ENCODE measurements around the gene ZNF570. TPM values are rescaled to one million over a fixed set of nuclear protein-coding genes. Genes with fewer than 3 reads are reported as not detected.
A peak's percentile ranks its signal among the peaks of the same experiment; 100 is the strongest.

Gene ZNF570
- total and polyA plus RNA-seq, 2 of the 13 experiments (the other 11 are each of a cell fraction or from before 2014, with no cell fraction given) = 1.0 to 4.4 TPM

DNA sequence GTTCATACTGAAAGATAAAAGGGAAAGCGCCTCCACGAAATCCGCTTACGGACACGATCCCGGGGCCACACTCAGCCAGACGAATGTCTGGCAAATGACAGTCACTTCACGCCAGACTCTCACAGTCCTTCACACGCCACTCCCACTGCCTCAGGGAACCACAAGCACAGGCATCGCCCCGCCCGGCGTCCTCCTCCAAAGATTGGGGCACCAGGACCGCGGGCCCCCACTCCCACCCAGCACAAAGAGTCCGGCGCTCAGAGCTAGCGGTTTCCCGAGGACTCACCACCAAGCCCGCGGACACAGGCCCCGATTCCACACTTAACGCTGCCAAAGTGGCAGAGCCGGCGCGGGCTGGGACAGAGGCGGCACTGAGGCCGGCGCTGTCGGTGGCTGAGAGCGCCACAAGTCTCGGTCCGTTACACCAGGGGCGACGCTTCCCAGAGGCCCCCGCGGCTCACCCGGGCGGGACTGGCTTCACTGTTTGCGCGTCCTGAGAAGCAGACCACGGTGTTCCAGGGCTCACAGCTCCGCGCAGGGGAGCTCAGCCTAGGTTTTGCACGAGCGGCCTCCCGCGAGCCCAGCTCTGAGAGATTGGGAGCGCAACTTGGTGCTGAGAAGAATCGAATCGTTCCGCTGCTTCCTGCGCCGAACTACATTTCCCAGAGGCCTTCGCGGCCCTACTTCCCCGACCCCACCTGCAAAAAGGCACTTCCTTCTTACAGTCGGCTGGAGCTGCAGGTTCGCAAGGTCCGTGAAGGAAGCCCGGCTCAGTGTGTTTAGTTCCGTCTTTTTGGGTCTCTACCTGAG, 2.2 kb upstream of the ZNF570 start, which contains the start of gene ZNF569 (continued):
- TF ChIP-seq ZBTB46 (CRISPR knock-in tag; IDR thresholded peaks at IDR 0.05; ENCODE audit: borderline replicate concordance) (no peak), RFXAP (CRISPR knock-in tag; IDR thresholded peaks at IDR 0.05; ENCODE audit: borderline replicate concordance) (peak; percentile 83; the same call in 1 of the 2 replicates), ZNF224 (CRISPR knock-in tag; IDR thresholded peaks at IDR 0.05) (peak; percentile 64; the same call in 1 of the 2 replicates), KAT7 (CRISPR knock-in tag; IDR thresholded peaks at IDR 0.05; ENCODE audit: borderline replicate concordance) (peak; percentile 81), HMG20B (CRISPR knock-in tag; conservative IDR thresholded peaks at IDR 0.05) (0 out of 2 replicates have a peak, but pooled peaks have one; percentile 34), ZNF839 (CRISPR knock-in tag; IDR thresholded peaks at IDR 0.05; ENCODE audit: borderline replicate concordance) (no peak), TBL1XR1 (IDR thresholded peaks at IDR 0.05; ENCODE audit: borderline replicate concordance, low read length, partially characterized antibody) (peak; percentile 61), MEIS2 (CRISPR knock-in tag; IDR thresholded peaks at IDR 0.05) (no peak), ZNF691 (CRISPR knock-in tag; IDR thresholded peaks at IDR 0.05; ENCODE audit: borderline replicate concordance, low read depth) (no peak), EED (CRISPR knock-in tag; IDR thresholded peaks at IDR 0.05) (0 out of 2 replicates have a peak, but pooled peaks have one; percentile 34), ZNF383 (CRISPR knock-in tag; IDR thresholded peaks at IDR 0.05; ENCODE audit: borderline replicate concordance) (no peak), ZNF337 (CRISPR knock-in tag; IDR thresholded peaks at IDR 0.05; ENCODE audit: borderline replicate concordance, low read depth) (no peak), PAX8 (CRISPR knock-in tag; IDR thresholded peaks at IDR 0.05; ENCODE audit: borderline replicate concordance) (no peak), PLRG1 (conservative IDR thresholded peaks at IDR 0.05) (no peak), AFF4 (CRISPR knock-in tag; IDR thresholded peaks at IDR 0.05) (no peak), HNRNPL (IDR thresholded peaks at IDR 0.05; ENCODE audit: low read depth, low read length) (no peak), ZNF317 (CRISPR knock-in tag; IDR thresholded peaks at IDR 0.05) (peak; percentile 86; the same call in 1 of the 2 replicates), ZC3H4 (CRISPR knock-in tag; IDR thresholded peaks at IDR 0.05; ENCODE audit: borderline replicate concordance) (no peak), THAP11 (CRISPR knock-in tag; IDR thresholded peaks at IDR 0.05) (peak; percentile 99)
- TF ChIP-seq, protein P1, sequence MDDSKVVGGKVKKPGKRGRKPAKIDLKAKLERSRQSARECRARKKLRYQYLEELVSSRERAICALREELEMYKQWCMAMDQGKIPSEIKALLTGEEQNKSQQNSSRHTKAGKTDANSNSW (CRISPR knock-in tag; IDR thresholded peaks at IDR 0.05; ENCODE audit: borderline replicate concordance) = no peak
- TF ChIP-seq, protein P2, sequence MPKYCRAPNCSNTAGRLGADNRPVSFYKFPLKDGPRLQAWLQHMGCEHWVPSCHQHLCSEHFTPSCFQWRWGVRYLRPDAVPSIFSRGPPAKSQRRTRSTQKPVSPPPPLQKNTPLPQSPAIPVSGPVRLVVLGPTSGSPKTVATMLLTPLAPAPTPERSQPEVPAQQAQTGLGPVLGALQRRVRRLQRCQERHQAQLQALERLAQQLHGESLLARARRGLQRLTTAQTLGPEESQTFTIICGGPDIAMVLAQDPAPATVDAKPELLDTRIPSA (CRISPR knock-in tag; IDR thresholded peaks at IDR 0.05; ENCODE audit: borderline replicate concordance) = no peak
